IMR-90 (cell line): ENCODE data around the gene PPM1K. TPM values are rescaled to one million over a fixed set of nuclear protein-coding genes. Genes with fewer than 3 reads are reported as not detected.

Experiments used
- ATAC-seq: fragments of 200-7000 bp; cut with Tn5 transposase; 2 replicates; pipeline ENCODE4 v1.9.1; 2020; ENCODE audit warnings: low read depth, mild to moderate bottlenecking, moderate library complexity
- BruUV-seq: library from RNA; stranded (reverse); fragments of 400-500 nt; replicated peaks from 2 replicates; lab custom pipeline; 2021; lab: Mats Ljungman, UMichigan
- CTCF ChIA-PET: fragments of 300-600 bp; formaldehyde crosslinking; extraction: SDS; loops from one replicate; lab custom pipeline; 2021; ENCODE audit warnings: antibody characterized with exemption; lab: Yijun Ruan, JAX
- POLR2A ChIA-PET: fragments of 300-600 bp; sonication (Branson Sonifier 250); formaldehyde crosslinking; loops from one replicate; lab custom pipeline; 2022; ENCODE audit warnings: antibody characterized with exemption; ENCODE audit not compliant: unreplicated experiment; lab: Charles Lee
- DNase-seq: peaks from one replicate; pipeline ENCODE4 v3.0.0; 2013
- H2AFZ ChIP-seq: replicated peaks from 2 replicates; pipeline ENCODE3; 2013; ENCODE audit warnings: low read length, mild to moderate bottlenecking; ENCODE audit not compliant: poor library complexity
- H2AK5ac ChIP-seq: 2 replicates; pipeline ENCODE4 v1.6.1; 2013; ENCODE audit warnings: low read depth, low read length, inconsistent platforms
- H2AK9ac ChIP-seq: replicated peaks from 2 replicates; pipeline ENCODE3; 2013; ENCODE audit warnings: mild to moderate bottlenecking, low read depth, low read length, moderate library complexity; ENCODE audit not compliant: poor library complexity
- H2BK120ac ChIP-seq: 2 replicates; pipeline ENCODE4 v1.6.1; 2013; ENCODE audit warnings: low read depth, low read length, inconsistent platforms
- H2BK15ac ChIP-seq: 3 replicates; pipeline ENCODE4 v1.6.1; 2013; ENCODE audit warnings: low read depth, low read length, inconsistent platforms
- H2BK20ac ChIP-seq: 2 replicates; pipeline ENCODE4 v1.6.1; 2013; ENCODE audit warnings: low read depth, mild to moderate bottlenecking, inconsistent platforms, low read length, moderate library complexity
- H2BK5ac ChIP-seq: 2 replicates; pipeline ENCODE4 v1.6.1; 2013; ENCODE audit warnings: mild to moderate bottlenecking, low read depth, low read length, inconsistent platforms; ENCODE audit not compliant: poor library complexity, severe bottlenecking
- H3K14ac ChIP-seq: replicated peaks from 2 replicates; pipeline ENCODE4 v1.6.1; 2013; ENCODE audit warnings: low read depth, low read length, inconsistent platforms
- H3K18ac ChIP-seq: 2 replicates; pipeline ENCODE4 v1.6.1; 2013; ENCODE audit warnings: low read depth, low read length, control low read depth
- H3K23ac ChIP-seq: 2 replicates; pipeline ENCODE4 v1.6.1; 2013; ENCODE audit warnings: low read depth, low read length, inconsistent platforms
- H3K27ac ChIP-seq: 2 replicates; pipeline ENCODE4 v1.5.1; 2013; ENCODE audit warnings: mild to moderate bottlenecking, control low read depth, low read length; ENCODE audit not compliant: insufficient read depth
- H3K27me3 ChIP-seq: 2 replicates; pipeline ENCODE4 v1.6.1; 2013; ENCODE audit warnings: low read length; ENCODE audit not compliant: control insufficient read depth, insufficient read depth
- H3K36me3 ChIP-seq: 2 replicates; pipeline ENCODE4 v1.6.1; 2013; ENCODE audit warnings: low read length, mixed read lengths; ENCODE audit not compliant: control insufficient read depth, insufficient read depth
- H3K4ac ChIP-seq: 2 replicates; pipeline ENCODE4 v1.6.1; 2013; ENCODE audit warnings: low read depth, low read length, inconsistent platforms
- H3K4me1 ChIP-seq: 2 replicates; pipeline ENCODE4 v1.6.1; 2013; ENCODE audit warnings: low read length, mixed read lengths; ENCODE audit not compliant: control insufficient read depth, insufficient read depth
- H3K4me2 ChIP-seq: 2 replicates; pipeline ENCODE4 v1.6.1; 2013; ENCODE audit warnings: low read depth, mild to moderate bottlenecking, control low read depth, low read length, moderate library complexity
- H3K4me3 ChIP-seq: 2 replicates; pipeline ENCODE4 v1.5.1; 2013; ENCODE audit warnings: low read depth, mild to moderate bottlenecking, control low read depth, low read length, moderate library complexity; ENCODE audit not compliant: insufficient read depth
- H3K56ac ChIP-seq: 2 replicates; pipeline ENCODE4 v1.6.1; 2013; ENCODE audit warnings: low read length, inconsistent platforms; ENCODE audit not compliant: insufficient read depth; ENCODE audit errors: extremely low read depth
- H3K79me1 ChIP-seq, 2 experiments: 2 replicates each; pipeline ENCODE4 v1.6.1; 2013; ENCODE audit warnings: low read length in 2 of 2, inconsistent platforms in 1 of 2, low read depth in 1 of 2
- H3K9ac ChIP-seq: 2 replicates; pipeline ENCODE4 v1.6.1; 2013; ENCODE audit warnings: low read depth, low read length, control low read depth
- H3K9me1 ChIP-seq: 2 replicates; pipeline ENCODE4 v1.6.1; 2013; ENCODE audit warnings: low read length, inconsistent platforms; ENCODE audit not compliant: insufficient read depth
- H3K9me3 ChIP-seq: 2 replicates; pipeline ENCODE4 v1.6.1; 2013; ENCODE audit warnings: low read length; ENCODE audit not compliant: control insufficient read depth, insufficient read depth
- H4K20me1 ChIP-seq: 2 replicates; pipeline ENCODE4 v1.6.1; 2013; ENCODE audit warnings: low read length, inconsistent platforms; ENCODE audit not compliant: insufficient read depth
- H4K5ac ChIP-seq: 2 replicates; pipeline ENCODE4 v1.6.1; 2013; ENCODE audit warnings: mild to moderate bottlenecking, low read depth, low read length, control low read depth
- H4K8ac ChIP-seq, 2 experiments: 2 replicates each; pipeline ENCODE4 v1.6.1; 2013; ENCODE audit warnings: low read depth in 2 of 2, low read length in 2 of 2, control low read depth in 1 of 2, inconsistent platforms in 1 of 2
- H4K91ac ChIP-seq: 2 replicates; pipeline ENCODE4 v1.6.1; 2013; ENCODE audit warnings: low read depth, low read length, inconsistent platforms; ENCODE audit not compliant: insufficient read depth
- BHLHE40 ChIP-seq: fragments of 150-350 bp; IDR thresholded peaks from 2 replicates; pipeline ENCODE4 v1.6.1; 2016; ENCODE audit warnings: mild to moderate bottlenecking, low read depth, low read length
- CEBPB ChIP-seq: IDR thresholded peaks from 2 replicates; pipeline ENCODE4 v1.6.1; 2012; ENCODE audit warnings: low read depth, low read length, improper control_type of control experiment
- CHD1 ChIP-seq: IDR thresholded peaks from 2 replicates; pipeline ENCODE4 v1.6.1; 2012; ENCODE audit warnings: low read depth, low read length, improper control_type of control experiment
- FOS ChIP-seq: fragments of 150-350 bp; IDR thresholded peaks from 2 replicates; pipeline ENCODE4 v1.6.1; 2016; ENCODE audit warnings: low read depth, low read length
- MAZ ChIP-seq: IDR thresholded peaks from 2 replicates; pipeline ENCODE4 v1.6.1; 2012; ENCODE audit warnings: low read depth, mild to moderate bottlenecking, low read length, improper control_type of control experiment, moderate library complexity, borderline replicate concordance
- MXI1 ChIP-seq: IDR thresholded peaks from 2 replicates; pipeline ENCODE4 v1.6.1; 2012; ENCODE audit warnings: low read depth, mild to moderate bottlenecking, low read length, moderate library complexity, borderline replicate concordance
- NFE2L2 ChIP-seq: fragments of 150-350 bp; IDR thresholded peaks from 2 replicates; pipeline ENCODE4 v1.6.1; 2016; ENCODE audit warnings: low read depth, mild to moderate bottlenecking, low read length
- RAD21 ChIP-seq: IDR thresholded peaks from 2 replicates; pipeline ENCODE4 v1.6.1; 2012; ENCODE audit warnings: low read length, improper control_type of control experiment
- RCOR1 ChIP-seq: IDR thresholded peaks from 2 replicates; pipeline ENCODE4 v1.6.1; 2012; ENCODE audit warnings: mild to moderate bottlenecking, low read length, improper control_type of control experiment; ENCODE audit not compliant: insufficient replicate concordance
- RFX5 ChIP-seq: IDR thresholded peaks from 2 replicates; pipeline ENCODE4 v1.8.0; 2012; ENCODE audit warnings: low read depth, mild to moderate bottlenecking, low read length, moderate library complexity
- WGBS, 2 experiments: methylation state at CpG; one replicate each; pipeline versions ENCODE4 v1.1.5 to v1.1.7; 2013; ENCODE audit warnings: missing lambda C conversion rate in 2 of 2; ENCODE audit not compliant: insufficient read length in 1 of 2; ENCODE audit errors: extremely low coverage in 2 of 2; 5-methylcytosine and 5-hydroxymethylcytosine counted together
- dilution Hi-C: fragments of 300-500 bp; cut with HindIII; formaldehyde crosslinking; loops from one replicate; pipeline ENCODE4 v1.14.3; 2018; ENCODE audit warnings: low sequenced_read_pairs; ENCODE audit not compliant: unreplicated experiment
- in situ Hi-C: fragments of 300-500 bp; cut with MboI; formaldehyde crosslinking; loops from 3 replicates; pipeline ENCODE4 v1.14.3; 2019; ENCODE audit warnings: low sequenced_read_pairs, inconsistent platforms, mixed read lengths
- intact Hi-C: fragments of 100-400 bp; cut with micrococcal nuclease; formaldehyde crosslinking; loops from 2 replicates; pipeline ENCODE4 v1.10.0; 2022
- polyA plus RNA-seq, 3 experiments: library from polyadenylated mRNA; depleted of rRNA; stranded (reverse); fragments of >200 nt; gene quantifications; 2 replicates each; pipeline ENCODE4 v1.2.3, GENCODE V29; 2012; ENCODE audit warnings: low replicate concordance in 1 of 3
- total RNA-seq: library from RNA; depleted of rRNA; stranded (reverse); fragments of >200 nt; gene quantifications from 2 replicates; pipeline ENCODE4 v1.2.3, GENCODE V29; 2012
- TF ChIP-seq, protein P1 (sequence below): conservative IDR thresholded peaks from 2 replicates; pipeline ENCODE4 v1.5.1; 2012; ENCODE audit warnings: mild to moderate bottlenecking, low read depth, low read length, improper control_type of control experiment
- TF ChIP-seq, protein P2 (sequence below): fragments of 150-350 bp; IDR thresholded peaks from 2 replicates; pipeline ENCODE4 v1.6.1; 2017; ENCODE audit warnings: mild to moderate bottlenecking, antibody characterized with exemption, low read length, low read depth
- TF ChIP-seq, protein P3 (sequence below): fragments of 150-350 bp; IDR thresholded peaks from 2 replicates; pipeline ENCODE4 v1.6.1; 2016; ENCODE audit warnings: low read depth, mild to moderate bottlenecking, low read length, moderate library complexity, borderline replicate concordance

PPM1K gene
- total and polyA plus RNA-seq, 2 of the 4 experiments (the other 2 are of a cell fraction), result 6.1 to 11.5 TPM

DNA sequence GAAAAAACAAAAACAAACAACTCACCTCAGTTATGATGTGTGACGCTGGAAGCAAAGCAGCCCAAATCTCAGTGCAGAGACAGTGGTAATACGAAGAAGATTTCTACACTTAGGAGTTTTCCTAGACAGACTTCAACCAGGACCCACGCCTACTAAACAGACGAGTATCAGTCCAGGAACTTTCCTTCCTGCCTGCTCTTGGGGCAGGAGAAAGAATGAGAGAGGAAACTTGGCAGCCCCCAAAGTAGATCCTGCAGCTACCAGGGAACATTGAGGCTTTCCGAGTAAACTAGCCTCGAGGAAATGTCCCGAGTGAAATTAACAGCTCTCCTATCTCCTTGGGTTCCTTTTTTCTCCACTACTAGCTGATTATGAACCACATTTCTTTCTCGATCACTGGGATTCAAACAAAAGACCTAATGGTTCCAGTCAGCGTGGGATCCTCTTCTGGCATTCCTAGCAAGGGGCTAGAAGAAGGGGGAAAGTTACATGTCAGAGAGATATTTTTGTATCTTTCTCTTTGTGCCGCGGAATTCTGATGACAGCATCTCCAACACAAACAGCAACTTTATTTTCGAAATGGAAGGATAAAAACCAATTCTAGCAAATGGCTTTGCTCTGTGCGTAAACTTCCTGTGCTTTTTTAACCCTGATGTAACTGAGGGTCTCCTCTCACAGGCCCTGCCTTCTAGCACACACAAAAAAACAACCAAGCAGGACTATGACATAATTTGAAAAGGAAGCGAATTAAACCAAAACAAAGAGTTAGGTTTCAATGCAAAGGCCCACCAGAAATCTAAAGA, 53.2 kb downstream of the PPM1K start:
- no peaks in the 10 kb centered on the region; the same call in 1 of the 2 replicates for H3K27me3 ChIP-seq
- H2BK20ac ChIP-seq, result no peak overlapping the region
- no peaks in the 10 kb centered on the region for H3K9me1 ChIP-seq
- WGBS, 2 experiments, result 20% methylated on average over 1 of the region's 14 CpGs; no CpG with 5 or more reads in 1 of the 2 experiments
- peak; percentile 20 for DNase-seq
- peak overlapping the region; percentile 86 for H2AFZ ChIP-seq
- dilution Hi-C loops, result loop anchor here (25.0 kb wide), 1 partner anchor 281 kb away; the partner anchor contains the start of gene PYURF
- ChIA-PET CTCF (interaction anchor here (1.0 kb wide), 1 partner anchor 12 kb away, joined by 3 read pairs; no protein-coding TSS in a partner anchor), POLR2A (interaction anchor here (0.6 kb wide), 1 partner anchor 44 kb away, joined by 7 read pairs; no protein-coding TSS in a partner anchor)
- H2BK15ac ChIP-seq, result peak overlapping the region; percentile 65; the same call in 1 of the 3 replicates
- in situ Hi-C loops, result no loop called here
- H4K91ac ChIP-seq, result peak overlapping the region; percentile 29; the same call in 1 of the 2 replicates
- H2AK5ac ChIP-seq, result no peak overlapping the region
- intact Hi-C loops, result loop anchor here (10.0 kb wide), 1 partner anchor 134 kb away; no protein-coding TSS in a partner anchor
- no peaks in the 10 kb centered on the region for H3K9me3 ChIP-seq
- H2BK5ac ChIP-seq, result peak overlapping the region; percentile 33
- H3K56ac ChIP-seq, result peak overlapping the region; percentile 43; the same call in 1 of the 2 replicates
- peak overlapping the region; percentile 97 for H3K4me2 ChIP-seq
- H3K18ac ChIP-seq, result peak overlapping the region; percentile 74
- H2AK9ac ChIP-seq, result no peak overlapping the region
- H3K4me3 ChIP-seq, result peak overlapping the region; percentile 43
- peak overlapping the region; percentile 58 for H3K14ac ChIP-seq
- no peaks in the 10 kb centered on the region for H3K79me1 ChIP-seq
- BruUV-seq, result no TSS peak
- H2BK120ac ChIP-seq, result peak overlapping the region; percentile 49
- TF ChIP-seq, protein P1, sequence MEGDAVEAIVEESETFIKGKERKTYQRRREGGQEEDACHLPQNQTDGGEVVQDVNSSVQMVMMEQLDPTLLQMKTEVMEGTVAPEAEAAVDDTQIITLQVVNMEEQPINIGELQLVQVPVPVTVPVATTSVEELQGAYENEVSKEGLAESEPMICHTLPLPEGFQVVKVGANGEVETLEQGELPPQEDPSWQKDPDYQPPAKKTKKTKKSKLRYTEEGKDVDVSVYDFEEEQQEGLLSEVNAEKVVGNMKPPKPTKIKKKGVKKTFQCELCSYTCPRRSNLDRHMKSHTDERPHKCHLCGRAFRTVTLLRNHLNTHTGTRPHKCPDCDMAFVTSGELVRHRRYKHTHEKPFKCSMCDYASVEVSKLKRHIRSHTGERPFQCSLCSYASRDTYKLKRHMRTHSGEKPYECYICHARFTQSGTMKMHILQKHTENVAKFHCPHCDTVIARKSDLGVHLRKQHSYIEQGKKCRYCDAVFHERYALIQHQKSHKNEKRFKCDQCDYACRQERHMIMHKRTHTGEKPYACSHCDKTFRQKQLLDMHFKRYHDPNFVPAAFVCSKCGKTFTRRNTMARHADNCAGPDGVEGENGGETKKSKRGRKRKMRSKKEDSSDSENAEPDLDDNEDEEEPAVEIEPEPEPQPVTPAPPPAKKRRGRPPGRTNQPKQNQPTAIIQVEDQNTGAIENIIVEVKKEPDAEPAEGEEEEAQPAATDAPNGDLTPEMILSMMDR, result no peak
- TF ChIP-seq RAD21 (no peak), CEBPB (no peak), BHLHE40 (no peak), CHD1 (no peak), RFX5 (no peak), MAZ (no peak), RCOR1 (no peak), FOS (no peak), NFE2L2 (no peak), MXI1 (no peak)
- TF ChIP-seq, protein P2, sequence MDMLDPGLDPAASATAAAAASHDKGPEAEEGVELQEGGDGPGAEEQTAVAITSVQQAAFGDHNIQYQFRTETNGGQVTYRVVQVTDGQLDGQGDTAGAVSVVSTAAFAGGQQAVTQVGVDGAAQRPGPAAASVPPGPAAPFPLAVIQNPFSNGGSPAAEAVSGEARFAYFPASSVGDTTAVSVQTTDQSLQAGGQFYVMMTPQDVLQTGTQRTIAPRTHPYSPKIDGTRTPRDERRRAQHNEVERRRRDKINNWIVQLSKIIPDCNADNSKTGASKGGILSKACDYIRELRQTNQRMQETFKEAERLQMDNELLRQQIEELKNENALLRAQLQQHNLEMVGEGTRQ, result no peak
- TF ChIP-seq, protein P3, sequence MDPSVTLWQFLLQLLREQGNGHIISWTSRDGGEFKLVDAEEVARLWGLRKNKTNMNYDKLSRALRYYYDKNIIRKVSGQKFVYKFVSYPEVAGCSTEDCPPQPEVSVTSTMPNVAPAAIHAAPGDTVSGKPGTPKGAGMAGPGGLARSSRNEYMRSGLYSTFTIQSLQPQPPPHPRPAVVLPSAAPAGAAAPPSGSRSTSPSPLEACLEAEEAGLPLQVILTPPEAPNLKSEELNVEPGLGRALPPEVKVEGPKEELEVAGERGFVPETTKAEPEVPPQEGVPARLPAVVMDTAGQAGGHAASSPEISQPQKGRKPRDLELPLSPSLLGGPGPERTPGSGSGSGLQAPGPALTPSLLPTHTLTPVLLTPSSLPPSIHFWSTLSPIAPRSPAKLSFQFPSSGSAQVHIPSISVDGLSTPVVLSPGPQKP, result no peak
- peak overlapping the region; percentile 96 for H4K5ac ChIP-seq
- H3K36me3 ChIP-seq, result no peaks in the 10 kb centered on the region
- peak overlapping the region; percentile 54 for H3K4ac ChIP-seq
- no peaks in the 10 kb centered on the region for H4K20me1 ChIP-seq
- peak overlapping the region; percentile 55 to 72; a peak in 3 of 4 replicates for H4K8ac ChIP-seq
- H3K27ac ChIP-seq, result peak overlapping the region; percentile 30; the same call in 1 of the 2 replicates
- H3K9ac ChIP-seq, result peak overlapping the region; percentile 69
- peaks cover 3% of the 10 kb centered on the region for H3K4me1 ChIP-seq
- H3K23ac ChIP-seq, result peak overlapping the region; percentile 22; the same call in 1 of the 2 replicates
- ATAC-seq, result peak; percentile 86
